NCI-H2171 treated with DMSO at 0.1 percent for 48 hours (cell line): ENCODE data around the gene PARD3.
"Not testable (repeated sequence)": the region's sequence is repeated elsewhere in the genome, so short reads cannot be mapped to it uniquely, and the experiment has no call there.

Source experiments
- DNase-seq: peaks from one replicate; lab custom pipeline; 2025; lab: John Stamatoyannopoulos, UW

Gene PARD3

GRCh38 chr10:34797155-34797554 is 17.9 kb downstream of the PARD3 start:
- DNase-seq: no peak

GRCh38 chr10:34796133-34796532 is 19.0 kb downstream of the PARD3 start:
- no peak for DNase-seq

- no peak for DNase-seq
These were observed 19.8 kb downstream of the PARD3 start for GRCh38 chr10:34795334-34795733.

GRCh38 chr10:34794835-34795234 is 20.3 kb downstream of the PARD3 start:
- no peak for DNase-seq

GRCh38 chr10:34793581-34793980 is 21.5 kb downstream of the PARD3 start:
- DNase-seq: not testable (repeated sequence)

- DNase-seq: peak; percentile 13
These were observed 22.2 kb downstream of the PARD3 start for GRCh38 chr10:34792881-34793280.

- DNase-seq: no peak
These were observed 23.1 kb downstream of the PARD3 start for GRCh38 chr10:34791947-34792346.

- no peak for DNase-seq
These were observed 23.9 kb downstream of the PARD3 start for GRCh38 chr10:34791228-34791627.

GRCh38 chr10:34789966-34790506 is 25.1 kb downstream of the PARD3 start:
- DNase-seq: no peak

GRCh38 chr10:34786464-34786863 is 28.6 kb downstream of the PARD3 start:
- DNase-seq: peak; percentile 22

GRCh38 chr10:34781711-34782110 is 33.4 kb downstream of the PARD3 start:
- no peak for DNase-seq

GRCh38 chr10:34780818-34781380 is 34.2 kb downstream of the PARD3 start:
- peak; percentile 61 for DNase-seq

- no peak for DNase-seq
These were observed 36.9 kb downstream of the PARD3 start for GRCh38 chr10:34778237-34778636.

- DNase-seq: no peak
These were observed 38.9 kb downstream of the PARD3 start for GRCh38 chr10:34776090-34776690.

GRCh38 chr10:34775044-34775637 is 40.0 kb downstream of the PARD3 start:
- no peak for DNase-seq

- DNase-seq: no peak
These were observed 41.2 kb downstream of the PARD3 start for GRCh38 chr10:34773636-34774630.

GRCh38 chr10:34771525-34771924 is 43.6 kb downstream of the PARD3 start:
- DNase-seq: no peak

GRCh38 chr10:34771106-34771505 is 44.0 kb downstream of the PARD3 start:
- DNase-seq: no peak

- no peak for DNase-seq
These were observed 45.2 kb downstream of the PARD3 start for GRCh38 chr10:34769899-34770298.

- no peak for DNase-seq
These were observed 46.1 kb downstream of the PARD3 start for GRCh38 chr10:34768972-34769330.

GRCh38 chr10:34768261-34768971 is 46.7 kb downstream of the PARD3 start:
- no peak for DNase-seq
